ENCODE data around the gene KIAA1328. TPM values are rescaled to one million over a fixed set of nuclear protein-coding genes. Genes with fewer than 3 reads are reported as not detected.

Gene KIAA1328
- total RNA-seq, 4 donors from 2014 or later, result 2.3 to 18.7 (median 5.8) TPM

DNA sequence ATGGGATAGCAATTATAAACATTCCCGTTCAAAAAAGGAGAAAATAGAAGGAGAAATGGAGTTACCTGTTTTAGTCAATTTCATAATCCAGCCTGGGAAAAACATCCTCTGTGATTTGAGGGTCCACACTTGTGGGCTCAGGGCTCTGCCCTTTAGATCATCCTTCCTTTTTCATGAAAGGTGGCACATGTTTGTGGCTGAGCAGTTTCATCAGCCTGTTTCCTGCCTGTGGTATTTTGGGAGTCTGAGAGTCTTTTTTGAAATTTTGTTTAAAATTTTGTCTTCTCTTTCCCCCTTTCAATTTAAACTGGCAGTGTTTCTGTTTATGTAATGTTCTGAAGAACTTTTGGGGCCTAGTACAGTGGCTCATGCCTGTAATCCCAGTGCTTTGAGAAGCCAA lies 84.0 kb downstream of the KIAA1328 start:
- no peak for DNase-seq
- Histone ChIP-seq H3K4me3 (no peak overlapping the region), H3K36me3 (no peaks in the 10 kb centered on the region), H3K27ac (no peak overlapping the region), H3K9me3 (no peaks in the 10 kb centered on the region), H3K4me1 (no peaks in the 10 kb centered on the region), H3K27me3 (no peaks in the 10 kb centered on the region)
- intact Hi-C loops (cut with DNase I), result no loop called here
- TF ChIP-seq, protein P1, sequence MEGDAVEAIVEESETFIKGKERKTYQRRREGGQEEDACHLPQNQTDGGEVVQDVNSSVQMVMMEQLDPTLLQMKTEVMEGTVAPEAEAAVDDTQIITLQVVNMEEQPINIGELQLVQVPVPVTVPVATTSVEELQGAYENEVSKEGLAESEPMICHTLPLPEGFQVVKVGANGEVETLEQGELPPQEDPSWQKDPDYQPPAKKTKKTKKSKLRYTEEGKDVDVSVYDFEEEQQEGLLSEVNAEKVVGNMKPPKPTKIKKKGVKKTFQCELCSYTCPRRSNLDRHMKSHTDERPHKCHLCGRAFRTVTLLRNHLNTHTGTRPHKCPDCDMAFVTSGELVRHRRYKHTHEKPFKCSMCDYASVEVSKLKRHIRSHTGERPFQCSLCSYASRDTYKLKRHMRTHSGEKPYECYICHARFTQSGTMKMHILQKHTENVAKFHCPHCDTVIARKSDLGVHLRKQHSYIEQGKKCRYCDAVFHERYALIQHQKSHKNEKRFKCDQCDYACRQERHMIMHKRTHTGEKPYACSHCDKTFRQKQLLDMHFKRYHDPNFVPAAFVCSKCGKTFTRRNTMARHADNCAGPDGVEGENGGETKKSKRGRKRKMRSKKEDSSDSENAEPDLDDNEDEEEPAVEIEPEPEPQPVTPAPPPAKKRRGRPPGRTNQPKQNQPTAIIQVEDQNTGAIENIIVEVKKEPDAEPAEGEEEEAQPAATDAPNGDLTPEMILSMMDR (IDR thresholded peaks at IDR 0.05), result no peak
- TF ChIP-seq POLR2A (IDR thresholded peaks at IDR 0.05), result no peak
- WGBS, 2 donors, result 38 to 71% methylated on average over 1 of the region's 1 CpG

DNA sequence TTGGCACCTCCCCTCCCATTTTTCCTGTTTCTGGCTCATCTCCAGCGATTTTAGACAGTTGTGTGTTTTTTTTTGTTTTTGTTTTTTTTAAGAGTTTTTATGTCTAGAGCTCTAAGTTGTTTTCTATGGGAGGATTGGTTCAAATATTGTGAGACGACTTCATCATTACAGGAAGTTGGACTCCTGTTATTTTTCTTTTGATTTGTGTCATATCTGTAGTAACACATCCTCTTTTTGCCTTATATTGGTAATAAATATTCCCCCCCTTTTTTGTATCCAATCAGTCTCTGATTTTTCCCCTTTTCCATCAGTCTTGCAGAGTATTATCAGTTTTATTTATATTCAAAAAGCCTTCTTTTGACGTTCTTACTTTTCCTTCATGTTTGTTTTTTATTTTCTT lies 89.0 kb downstream of the KIAA1328 start:
- H3K4me3 ChIP-seq, result no peak overlapping the region
- H3K9me3 ChIP-seq, result no peaks in the 10 kb centered on the region
- H3K27me3 ChIP-seq, result no peaks in the 10 kb centered on the region
- TF ChIP-seq, protein P1 (IDR thresholded peaks at IDR 0.05), result no peak
- no peak for TF ChIP-seq POLR2A (IDR thresholded peaks at IDR 0.05)
- DNase-seq, result no peak
- intact Hi-C loops (cut with DNase I), result no loop called here
- H3K4me1 ChIP-seq, result no peaks in the 10 kb centered on the region
- no peak overlapping the region for H3K27ac ChIP-seq
- WGBS, 2 donors, result 72 to 81% methylated on average over 3 of the region's 3 CpGs
- H3K36me3 ChIP-seq, result no peaks in the 10 kb centered on the region

DNA sequence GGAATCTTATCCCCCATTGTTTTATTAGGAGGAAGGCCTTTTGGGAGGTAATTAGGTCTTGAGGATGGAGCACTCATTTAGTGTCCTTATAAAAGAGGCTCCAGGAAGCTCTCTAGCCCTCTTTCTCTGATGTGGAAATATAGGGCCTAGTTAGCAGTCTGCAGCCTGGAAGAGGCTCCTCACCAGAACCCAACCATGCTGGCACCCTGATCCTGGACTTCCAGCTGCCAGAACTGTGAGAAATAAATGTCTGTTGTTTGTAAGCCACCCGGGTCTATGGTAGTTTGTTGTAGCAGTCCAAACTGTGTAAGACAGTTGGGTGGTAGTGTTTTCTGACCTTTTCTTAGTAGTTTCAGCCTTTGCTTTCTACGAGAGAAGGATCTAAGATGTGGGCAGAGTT lies 100.7 kb downstream of the KIAA1328 start:
- H3K4me3 ChIP-seq, result no peak overlapping the region
- 80 to 93% methylated on average over 2 of the region's 2 CpGs for WGBS, 2 donors
- intact Hi-C loops (cut with DNase I), result no loop called here
- H3K9me3 ChIP-seq, result no peaks in the 10 kb centered on the region
- no peak overlapping the region for H3K27ac ChIP-seq
- H3K27me3 ChIP-seq, result no peaks in the 10 kb centered on the region
- H3K36me3 ChIP-seq, result peaks cover 0 to 5% (median 0%) of the 10 kb centered on the region in 3 donors
- no peak for DNase-seq
- TF ChIP-seq POLR2A (IDR thresholded peaks at IDR 0.05), result no peak
- TF ChIP-seq, protein P1 (IDR thresholded peaks at IDR 0.05), result no peak
- no peaks in the 10 kb centered on the region for H3K4me1 ChIP-seq

DNA sequence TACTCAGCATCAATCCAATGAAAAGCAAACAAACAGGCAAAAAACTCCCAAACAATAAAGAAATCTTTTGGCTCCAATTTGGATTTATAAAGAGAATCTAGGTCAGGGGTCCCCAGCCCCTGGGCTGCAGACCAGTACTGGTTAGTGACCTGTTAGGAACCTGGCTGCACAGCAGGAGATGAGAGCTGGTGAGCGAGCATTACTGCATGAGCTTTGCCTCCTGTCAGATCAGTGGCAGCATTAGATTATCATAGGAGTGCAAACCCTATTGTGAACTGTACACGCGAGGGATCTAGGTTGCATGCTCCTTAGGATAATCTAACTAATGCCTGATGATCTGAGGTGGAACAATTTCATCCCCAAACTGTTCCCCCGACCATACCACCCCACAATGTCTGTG lies 102.2 kb downstream of the KIAA1328 start:
- no peak overlapping the region for H3K4me3 ChIP-seq
- H3K9me3 ChIP-seq, result no peaks in the 10 kb centered on the region
- peaks cover 0 to 5% (median 0%) of the 10 kb centered on the region in 3 donors for H3K36me3 ChIP-seq
- no peak for DNase-seq
- no peaks in the 10 kb centered on the region for H3K27me3 ChIP-seq
- intact Hi-C loops (cut with DNase I), result no loop called here
- H3K27ac ChIP-seq, result no peak overlapping the region
- H3K4me1 ChIP-seq, result no peaks in the 10 kb centered on the region
- 89 to 93% methylated on average over 3 to 4 of the region's 4 CpGs for WGBS, 2 donors
- TF ChIP-seq, protein P1 (IDR thresholded peaks at IDR 0.05), result no peak
- TF ChIP-seq POLR2A (IDR thresholded peaks at IDR 0.05), result no peak

DNA sequence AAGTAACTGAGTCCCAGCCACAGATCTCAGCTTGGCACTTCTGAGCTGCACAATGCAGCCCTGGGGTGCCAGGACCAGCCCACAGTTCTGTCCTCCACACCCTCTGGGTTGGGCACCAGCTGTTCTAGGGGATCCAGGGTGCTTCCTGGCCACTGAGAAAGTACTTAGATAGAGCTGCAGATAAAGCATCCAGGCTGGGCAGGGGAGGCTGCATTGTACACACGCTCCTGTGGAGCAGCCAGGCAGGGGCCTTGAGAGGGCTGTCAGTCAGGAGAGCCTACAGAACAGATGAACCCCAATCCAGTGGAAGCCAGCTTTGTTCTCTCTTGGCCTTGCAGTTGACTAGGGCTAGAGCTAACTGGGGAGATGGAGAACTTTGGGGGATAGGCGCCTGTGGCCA lies 104.6 kb downstream of the KIAA1328 start:
- H3K27ac ChIP-seq, result no peak overlapping the region
- no peak for DNase-seq

More for the DNA sequence above, 104.6 kb downstream of the KIAA1328 start:
- Histone ChIP-seq H3K4me3 (no peak overlapping the region), H3K4me1 (no peaks in the 10 kb centered on the region), H3K9me3 (peaks cover 0 to 6% (median 4%) of the 10 kb centered on the region in 3 donors), H3K36me3 (peaks cover 0 to 5% (median 0%) of the 10 kb centered on the region in 3 donors), H3K27me3 (no peaks in the 10 kb centered on the region)
- intact Hi-C loops (cut with DNase I), result no loop called here
- TF ChIP-seq, protein P1 (IDR thresholded peaks at IDR 0.05), result no peak
- no peak for TF ChIP-seq POLR2A (IDR thresholded peaks at IDR 0.05)
- WGBS, 2 donors, result 90% methylated on average over 2 of the region's 2 CpGs; no CpG with 5 or more reads in 1 of the 2 donors

Data from esophagus squamous epithelium (tissue), 5 donors.